RWPE1 (cell line): Measurements from ENCODE around the gene CLMN.

ENCODE experiments used
- CTCF ChIA-PET: fragments of 350-600 bp; sonication (Branson Sonifier 250); formaldehyde crosslinking; extraction: SDS; loops from one replicate; lab custom pipeline; 2021; lab: Yijun Ruan, JAX
- POLR2A ChIA-PET: fragments of 400-600 bp; formaldehyde crosslinking; extraction: SDS; loops from one replicate; lab custom pipeline; 2020; ENCODE audit warnings: antibody characterized with exemption; ENCODE audit not compliant: low non-redundant PET; lab: Yijun Ruan, JAX
- DNase-seq: peaks from one replicate; pipeline ENCODE4 v3.0.0; 2012; ENCODE audit warnings: low spot score
- H3K27ac ChIP-seq: fragments of 450-650 bp; 2 replicates; pipeline ENCODE4 v1.5.1; 2017
- CTCF ChIP-seq: fragments of 450-650 bp; conservative IDR thresholded peaks from 2 replicates; pipeline ENCODE4 v1.5.1; 2017; ENCODE audit warnings: low read depth, mild to moderate bottlenecking

The CLMN gene

GRCh38 chr14:95234426-95234825 is 85.3 kb downstream of the CLMN start:
- no peak overlapping the region for H3K27ac ChIP-seq
- TF ChIP-seq CTCF: no peak
- CTCF ChIA-PET: no interaction called here
- no peak for DNase-seq
- POLR2A ChIA-PET: no interaction called here

- no peak for DNase-seq
- CTCF ChIA-PET: no interaction called here
- POLR2A ChIA-PET: no interaction called here
- TF ChIP-seq CTCF: no peak
- no peak overlapping the region for H3K27ac ChIP-seq
These were observed 85.9 kb downstream of the CLMN start for GRCh38 chr14:95233702-95234241.

- TF ChIP-seq CTCF: no peak
- CTCF ChIA-PET: no interaction called here
- no peak for DNase-seq
- POLR2A ChIA-PET: no interaction called here
- no peak overlapping the region for H3K27ac ChIP-seq
These were observed 86.7 kb downstream of the CLMN start for GRCh38 chr14:95232894-95233584.

- CTCF ChIA-PET: interaction anchor here (1.0 kb wide), 1 partner anchor 52 kb away, joined by 3 read pairs; no protein-coding TSS in a partner anchor
- no peak for DNase-seq
- POLR2A ChIA-PET: no interaction called here
- no peak for TF ChIP-seq CTCF
- H3K27ac ChIP-seq: no peak overlapping the region
These were observed 87.6 kb downstream of the CLMN start for GRCh38 chr14:95231966-95232633.

GRCh38 chr14:95229749-95230148 is 90.0 kb downstream of the CLMN start:
- DNase-seq: no peak
- H3K27ac ChIP-seq: no peak overlapping the region
- POLR2A ChIA-PET: no interaction called here
- no peak for TF ChIP-seq CTCF
- CTCF ChIA-PET: no interaction called here

- no peak for TF ChIP-seq CTCF
- CTCF ChIA-PET: no interaction called here
- DNase-seq: no peak
- POLR2A ChIA-PET: no interaction called here
- H3K27ac ChIP-seq: no peak overlapping the region
These were observed 91.5 kb downstream of the CLMN start for GRCh38 chr14:95228240-95228639.
